MCF 10A (cell line): Measurements from ENCODE around the gene APOBEC2. TPM values are rescaled to one million over a fixed set of nuclear protein-coding genes. Genes with fewer than 3 reads are reported as not detected.

Experiments
- BruUV-seq: library from RNA; stranded (reverse); fragments of 400-500 nt; replicated peaks from 2 replicates; lab custom pipeline; 2021; lab: Mats Ljungman, UMichigan
- CTCF ChIA-PET: fragments of 300-600 bp; sonication (Branson Sonifier 250); formaldehyde crosslinking; extraction: SDS; loops from one replicate; lab custom pipeline; 2021; ENCODE audit warnings: antibody characterized with exemption, inconsistent platforms; lab: Yijun Ruan, JAX
- POLR2A ChIA-PET: fragments of 300-600, 350-650 bp; sonication (Branson Sonifier 250); formaldehyde crosslinking; extraction: SDS; loops from one replicate; lab custom pipeline; 2020; ENCODE audit warnings: antibody characterized with exemption, inconsistent platforms; lab: Yijun Ruan, JAX
- DNase-seq: peaks from one replicate; pipeline ENCODE4 v3.0.0-alpha.2; 2018; ENCODE audit not compliant: unreplicated experiment
- H3K27ac Mint-ChIP-seq: one replicate; pipeline ENCODE4 v1.8.0; 2022; ENCODE audit warnings: mild to moderate bottlenecking, low read depth, mixed read lengths; ENCODE audit not compliant: unreplicated experiment
- H3K27me3 Mint-ChIP-seq: one replicate; pipeline ENCODE4 v1.8.0; 2022; ENCODE audit warnings: mixed read lengths; ENCODE audit not compliant: insufficient read depth, unreplicated experiment
- H3K36me3 Mint-ChIP-seq: one replicate; pipeline ENCODE4 v1.8.0; 2022; ENCODE audit warnings: mild to moderate bottlenecking, moderate library complexity, mixed read lengths; ENCODE audit not compliant: insufficient read depth, unreplicated experiment
- H3K4me1 Mint-ChIP-seq: one replicate; pipeline ENCODE4 v1.8.0; 2022; ENCODE audit warnings: mixed read lengths; ENCODE audit not compliant: insufficient read depth, unreplicated experiment
- H3K4me3 Mint-ChIP-seq: one replicate; pipeline ENCODE4 v1.8.0; 2022; ENCODE audit warnings: mild to moderate bottlenecking, moderate library complexity, mixed read lengths; ENCODE audit not compliant: unreplicated experiment
- H3K9me3 Mint-ChIP-seq: one replicate; pipeline ENCODE4 v1.8.0; 2022; ENCODE audit warnings: mixed read lengths; ENCODE audit not compliant: unreplicated experiment
- CTCF ChIP-seq: fragments of 200-600 bp; IDR thresholded peaks from one replicate; pipeline ENCODE4 v1.8.0; 2022; ENCODE audit warnings: antibody characterized with exemption, mild to moderate bottlenecking; ENCODE audit not compliant: unreplicated experiment
- intact Hi-C: fragments of 100-400 bp; cut with micrococcal nuclease; formaldehyde crosslinking; loops from 2 replicates; pipeline ENCODE4 v1.14.1; 2022
- total RNA-seq: library from RNA; stranded (reverse); gene quantifications from 2 replicates; pipeline ENCODE4 v1.2.3, GENCODE V29; 2022

The APOBEC2 gene
- total RNA-seq, 1 experiment from 2014 or later: not detected

GRCh38 chr6:41078101-41078500, 25.1 kb downstream of the APOBEC2 start:
- peak overlapping the region; percentile 37 for H3K27ac Mint-ChIP-seq
- peaks cover 39% of the 10 kb centered on the region for H3K36me3 Mint-ChIP-seq
- CTCF ChIA-PET: interaction anchor here (0.5 kb wide), 1 partner anchor 22 kb away, joined by 3 read pairs; no protein-coding TSS in a partner anchor
- peaks cover 43% of the 10 kb centered on the region for H3K4me1 Mint-ChIP-seq
- intact Hi-C loops: no loop called here
- POLR2A ChIA-PET: no interaction called here
- BruUV-seq: no TSS peak
- TF ChIP-seq CTCF: no peak
- no peak overlapping the region for H3K4me3 Mint-ChIP-seq
- no peaks in the 10 kb centered on the region for H3K27me3 Mint-ChIP-seq
- DNase-seq: no peak
- H3K9me3 Mint-ChIP-seq: no peaks in the 10 kb centered on the region

- Mint-ChIP-seq H3K4me3 (no peak overlapping the region), H3K4me1 (peaks cover 42% of the 10 kb centered on the region), H3K27me3 (no peaks in the 10 kb centered on the region), H3K9me3 (no peaks in the 10 kb centered on the region), H3K27ac (no peak overlapping the region), H3K36me3 (peaks cover 48% of the 10 kb centered on the region)
- DNase-seq: no peak
- no peak for TF ChIP-seq CTCF
- no TSS peak for BruUV-seq
- ChIA-PET CTCF (interaction anchor here (0.7 kb wide), 1 partner anchor 13 kb away, joined by 3 read pairs; no protein-coding TSS in a partner anchor), POLR2A (interaction anchor here (0.6 to 1.9 kb wide), 2 partner anchors 13 to 709 kb away, joined by 3 to 4 read pairs; no protein-coding TSS in a partner anchor)
- intact Hi-C loops: no loop called here
Measured at GRCh38 chr6:41079080-41079479, 26.1 kb downstream of the APOBEC2 start.

- Mint-ChIP-seq H3K4me3 (no peak overlapping the region), H3K36me3 (peaks cover 62% of the 10 kb centered on the region), H3K4me1 (peaks cover 31% of the 10 kb centered on the region), H3K9me3 (no peaks in the 10 kb centered on the region), H3K27me3 (no peaks in the 10 kb centered on the region), H3K27ac (peak overlapping the region; percentile 28)
- TF ChIP-seq CTCF: no peak
- BruUV-seq: no TSS peak
- ChIA-PET CTCF (interaction anchor here (1.1 to 1.3 kb wide), 2 partner anchors 11 to 41 kb away, joined by 3 to 7 read pairs; no protein-coding TSS in a partner anchor), POLR2A (no interaction called here)
- DNase-seq: no peak
- intact Hi-C loops: no loop called here
Measured at GRCh38 chr6:41080621-41081020, 27.6 kb downstream of the APOBEC2 start.

GRCh38 chr6:41083072-41083471, 30.1 kb downstream of the APOBEC2 start:
- H3K9me3 Mint-ChIP-seq: no peaks in the 10 kb centered on the region
- no peak overlapping the region for H3K27ac Mint-ChIP-seq
- no peak overlapping the region for H3K4me3 Mint-ChIP-seq
- H3K36me3 Mint-ChIP-seq: peaks cover 83% of the 10 kb centered on the region
- POLR2A ChIA-PET: interaction anchor here (1.5 to 2.0 kb wide), 2 partner anchors 8 to 11 kb away, joined by 5 to 9 read pairs; partner anchors contain the start of genes NFYA and OARD1
- no peak for TF ChIP-seq CTCF
- BruUV-seq: no TSS peak
- intact Hi-C loops: no loop called here
- CTCF ChIA-PET: interaction anchor here (1.6 to 1.7 kb wide), 2 partner anchors 9 to 237 kb away, joined by 5 to 8 read pairs; no protein-coding TSS in a partner anchor
- H3K27me3 Mint-ChIP-seq: no peaks in the 10 kb centered on the region
- peaks cover 14% of the 10 kb centered on the region for H3K4me1 Mint-ChIP-seq
- no peak for DNase-seq
